GM12801 (cell line): ENCODE data around the gene DSC3.

Experiments
- CTCF ChIP-seq: IDR thresholded peaks from one replicate; pipeline ENCODE4 v1.5.1; 2011; ENCODE audit warnings: control low read depth; ENCODE audit not compliant: insufficient read length; ENCODE audit errors: extremely low read depth

DSC3 gene

DNA sequence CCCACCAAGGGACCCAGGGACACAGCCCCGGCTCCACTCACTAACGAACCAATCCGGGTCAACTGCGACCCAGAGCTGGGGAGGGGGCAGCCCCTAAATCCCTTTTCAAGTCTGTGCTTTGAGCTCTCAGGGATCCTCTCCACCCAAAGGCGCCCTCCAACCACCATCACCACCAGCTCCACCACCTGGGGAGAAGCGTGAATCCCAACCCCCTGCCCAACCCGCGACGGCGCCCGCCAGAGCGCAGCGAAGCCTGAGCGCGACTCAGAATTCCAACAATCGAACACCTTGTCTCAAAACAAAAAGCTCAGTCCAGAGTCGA lies 497 bp downstream of the DSC3 start:
- TF ChIP-seq CTCF: no peak

DNA sequence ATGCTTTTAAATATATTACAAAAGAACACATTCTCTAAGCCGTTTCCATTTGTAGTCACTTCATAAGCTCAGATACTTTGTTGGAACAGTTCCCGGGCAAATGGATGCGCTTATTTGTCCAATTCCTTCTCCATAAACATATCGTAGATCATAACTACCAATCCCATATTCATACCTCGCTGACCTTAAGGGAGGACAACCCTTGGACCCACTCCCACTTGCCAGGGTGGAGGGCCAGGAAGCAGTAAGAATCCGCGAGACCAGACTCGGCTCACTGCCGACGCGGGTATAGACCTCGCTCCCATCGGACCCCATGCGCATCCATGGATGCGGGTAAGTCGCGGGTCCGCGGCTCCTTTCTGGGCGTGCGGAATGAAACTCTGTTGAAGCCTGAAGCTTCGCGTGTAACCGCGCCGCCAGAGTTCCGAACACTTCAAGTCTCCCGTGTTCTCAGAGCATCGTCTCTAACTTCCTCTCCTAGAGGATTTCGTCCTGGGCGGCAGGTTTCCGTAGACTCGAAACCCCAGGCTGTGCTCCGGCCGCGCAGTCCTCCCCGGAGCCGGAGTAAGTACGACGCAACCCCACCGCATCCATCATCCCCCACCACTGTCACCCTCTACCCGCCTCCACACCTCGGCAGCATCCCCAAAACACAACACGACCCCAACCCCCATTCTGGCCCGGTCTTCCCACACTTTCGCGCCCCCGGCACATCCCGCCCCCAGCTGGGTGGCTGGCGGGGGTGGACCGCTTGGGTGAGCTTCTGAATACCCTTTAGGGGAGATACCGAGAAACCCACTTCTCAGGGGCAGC lies 1.1 kb downstream of the DSC3 start:
- no peak for TF ChIP-seq CTCF

- TF ChIP-seq CTCF: no peak
Observed at GRCh38 chr18:31040686-31041270, 1.8 kb downstream of the DSC3 start.

GRCh38 chr18:31039426-31039825 lies 3.1 kb downstream of the DSC3 start:
- no peak for TF ChIP-seq CTCF

GRCh38 chr18:31034541-31034940 lies 8.0 kb downstream of the DSC3 start:
- TF ChIP-seq CTCF: no peak

DNA sequence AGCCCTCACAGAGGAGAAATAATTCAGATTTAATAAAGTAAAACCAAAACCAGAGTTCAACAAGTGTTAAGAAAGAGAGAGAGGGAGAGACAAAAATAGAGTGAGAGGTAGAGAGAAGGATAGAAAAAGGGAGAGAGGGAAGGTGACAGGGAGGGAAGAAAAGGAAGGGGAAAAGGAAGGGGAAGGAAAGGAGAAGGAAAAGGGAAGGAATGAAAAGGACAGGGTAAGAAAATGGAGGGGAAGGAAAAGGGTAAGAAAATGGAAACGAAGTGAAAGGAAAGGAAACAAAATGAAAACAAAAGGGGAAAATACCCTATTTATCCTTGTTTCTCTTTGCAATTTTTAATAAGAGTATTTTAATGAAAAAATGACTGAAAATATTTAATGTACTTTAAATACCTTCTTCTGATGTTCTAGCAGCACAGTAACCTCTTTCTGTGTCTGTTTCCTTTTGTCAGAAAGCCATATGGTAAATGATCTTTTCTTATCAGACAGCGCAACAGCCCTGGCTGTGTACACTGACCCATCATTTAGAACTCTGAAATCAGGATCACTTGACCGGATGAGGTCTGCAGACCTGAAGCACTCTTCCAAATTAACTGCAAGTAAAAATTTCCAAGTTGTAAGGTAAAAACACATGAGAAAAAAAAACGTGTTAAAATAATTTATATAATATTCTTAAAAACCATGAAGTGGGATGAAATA lies 11.8 kb downstream of the DSC3 start:
- TF ChIP-seq CTCF: no peak

- TF ChIP-seq CTCF: no peak
Observed at GRCh38 chr18:31015715-31016434, 26.7 kb downstream of the DSC3 start.
